K562 (cell line): ENCODE measurements around the gene SMPDL3B. TPM values are rescaled to one million over a fixed set of nuclear protein-coding genes. Genes with fewer than 3 reads are reported as not detected.

Source experiments
- ARHGAP35 ChIP-seq: fragments of 450-650 bp; IDR thresholded peaks from 2 replicates; pipeline ENCODE4 v1.6.1; 2018; ENCODE audit not compliant: partially characterized antibody
- CBFA2T3 ChIP-seq: fragments of 450-650 bp; IDR thresholded peaks from 2 replicates; pipeline ENCODE4 v1.6.1; 2017
- CHD1 ChIP-seq: fragments of 200-600 bp; sonication (generic); IDR thresholded peaks from one replicate; pipeline ENCODE4 v1.6.1; 2012; ENCODE audit warnings: mild to moderate bottlenecking, moderate library complexity, low read length, inconsistent platforms
- CREM ChIP-seq: IDR thresholded peaks from 2 replicates; pipeline ENCODE4 v1.6.1; 2014; ENCODE audit warnings: antibody characterized with exemption, low read depth
- EP300 ChIP-seq: IDR thresholded peaks from 2 replicates; pipeline ENCODE4 v1.6.1; 2012; ENCODE audit warnings: low read length, improper control_type of control experiment
- GATAD2B ChIP-seq: fragments of 450-650 bp; IDR thresholded peaks from 2 replicates; pipeline ENCODE4 v1.6.1; 2017; ENCODE audit warnings: mild to moderate bottlenecking, borderline replicate concordance
- KLF16 ChIP-seq: IDR thresholded peaks from 2 replicates; pipeline ENCODE4 v1.6.1; 2016; ENCODE audit warnings: antibody characterized with exemption
- MEIS2 ChIP-seq: fragments of 450-650 bp; IDR thresholded peaks from 2 replicates; pipeline ENCODE4 v1.6.1; 2014; ENCODE audit warnings: mild to moderate bottlenecking; ENCODE audit not compliant: partially characterized antibody
- NCOA2 ChIP-seq, 2 experiments: fragments of 450-650 bp; IDR thresholded peaks; 2 replicates each; pipeline ENCODE4 v1.6.1; 2018; ENCODE audit warnings: mild to moderate bottlenecking in 2 of 2, moderate library complexity in 1 of 2; ENCODE audit not compliant: partially characterized antibody in 2 of 2
- NFRKB ChIP-seq: fragments of 450-650 bp; IDR thresholded peaks from 2 replicates; pipeline ENCODE4 v1.6.1; 2016; ENCODE audit warnings: low read depth
- SMC3 ChIP-seq: conservative IDR thresholded peaks from 2 replicates; pipeline ENCODE4 v1.6.1; 2011; ENCODE audit warnings: low read depth, low read length, improper control_type of control experiment; ENCODE audit not compliant: insufficient read depth
- TEAD4 ChIP-seq, 2 experiments: sonication (generic) in 1 of 2; formaldehyde crosslinking in 1 of 2; IDR thresholded peaks; 2 replicates each; pipeline versions ENCODE4 v1.6.1 to v1.8.0; 2012 to 2022; ENCODE audit warnings: borderline replicate concordance in 1 of 2, inconsistent platforms in 1 of 2, low read length in 1 of 2, mild to moderate bottlenecking in 1 of 2, missing genetic modification reagents in 1 of 2
- ZNF121 ChIP-seq: sonication (generic); formaldehyde crosslinking; conservative IDR thresholded peaks from 2 replicates; pipeline ENCODE4 v1.8.0; 2022; ENCODE audit warnings: missing genetic modification reagents
- ZNF354B ChIP-seq: fragments of 250-450 bp; sonication (Bioruptor Pico); IDR thresholded peaks from 2 replicates; pipeline ENCODE4 v1.4.0; 2020
- polyA plus RNA-seq, 8 experiments: library from polyadenylated mRNA; depleted of rRNA in 4 of 8; stranded (reverse) in 5 of 8; unstranded in 3 of 8; fragments of >200 nt; fragmentation: Nextera tagmentation in 2 of 8; fragmentation: Illumina TruSeq in 1 of 8; extraction: Ambion mirVana in 2 of 8; extraction: Trizol in 1 of 8; gene quantifications; 2 replicates each; pipeline versions ENCODE4 v1.2.1 to v1.2.3, GENCODE V29; 2011 to 2014; ENCODE audit warnings: inconsistent platforms in 1 of 8, missing spikeins in 1 of 8
- total RNA-seq, 7 experiments: library from RNA; depleted of rRNA in 6 of 7; stranded (reverse); fragments of >200 nt in 6 of 7; fragmentation: Illumina TruSeq in 2 of 7; extraction: Trizol in 2 of 7; gene quantifications; 2 replicates each; pipeline versions ENCODE4 v1.2.1 to v1.2.3, GENCODE V29; 2011 to 2021; ENCODE audit warnings: low replicate concordance in 1 of 7
- TF ChIP-seq, protein P1 (sequence below), 2 experiments: fragments of 450-650 bp in 1 of 2; sonication (generic) in 1 of 2; formaldehyde crosslinking in 1 of 2; IDR thresholded peaks in 1 of 2; conservative IDR thresholded peaks in 1 of 2; 2 replicates each; pipeline versions ENCODE4 v1.6.1 to v1.8.1; 2016 to 2023; ENCODE audit warnings: mild to moderate bottlenecking in 2 of 2, moderate library complexity in 2 of 2, inconsistent platforms in 1 of 2, missing genetic modification reagents in 1 of 2
- TF ChIP-seq, protein P2 (sequence below), 2 experiments: fragments of 450-650 bp; IDR thresholded peaks; 2 replicates each; pipeline ENCODE4 v1.6.1; 2018; ENCODE audit warnings: mild to moderate bottlenecking in 2 of 2, low read depth in 1 of 2; ENCODE audit not compliant: partially characterized antibody in 2 of 2
- TF ChIP-seq, protein P3 (sequence below): sonication (generic); formaldehyde crosslinking; IDR thresholded peaks from 2 replicates; pipeline ENCODE4 v1.8.0; 2022; ENCODE audit warnings: mild to moderate bottlenecking, low read depth, missing genetic modification reagents

The SMPDL3B gene
- total and polyA plus RNA-seq, 9 of the 15 experiments (the other 6 are each of a cell fraction or from before 2014, with no cell fraction given): 0.07 to 1.2 (median 0.73) TPM

DNA sequence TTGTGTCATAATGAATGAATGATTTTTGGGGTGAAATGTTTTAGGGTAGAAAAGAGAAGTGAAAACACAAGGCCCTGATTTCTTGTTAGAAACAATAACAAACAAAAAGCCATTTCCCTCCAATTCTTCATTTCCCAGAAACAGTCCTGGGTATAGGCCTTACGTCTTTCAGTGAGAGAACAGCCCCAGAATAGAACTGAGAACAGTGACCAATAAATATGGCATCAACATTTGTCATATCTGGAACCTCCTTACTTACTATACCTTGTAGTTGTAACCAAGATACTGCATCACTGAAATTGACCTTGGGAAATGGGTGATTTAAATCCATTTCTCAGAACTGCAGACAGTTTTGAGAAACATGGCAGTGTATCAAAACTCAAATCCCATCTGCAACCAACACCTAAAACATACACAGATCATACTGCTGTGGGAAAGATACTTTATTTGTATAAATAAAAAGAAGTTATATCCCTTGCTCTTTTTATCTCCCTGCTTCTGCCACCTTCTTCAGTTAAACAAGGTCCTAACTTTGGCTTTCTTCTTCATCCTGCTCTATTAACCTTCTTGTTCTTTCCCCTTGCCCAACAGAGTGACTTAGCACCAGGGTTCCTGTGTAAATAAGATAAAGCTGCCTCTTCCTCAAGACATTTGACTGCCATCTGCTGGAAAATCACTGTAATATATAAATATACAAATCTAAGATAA is 44.5 kb downstream of the SMPDL3B start (continued):
- TF ChIP-seq CREM (0 out of 2 replicates have a peak, but pooled peaks have one; percentile 35), CHD1 (no peak), EP300 (peak; percentile 95), TEAD4 (IDR thresholded peaks at IDR 0.05; ENCODE audit: low read length) (peak; percentile 96), TEAD4 (CRISPR knock-in tag; IDR thresholded peaks at IDR 0.05; ENCODE audit: borderline replicate concordance) (no peak), GATAD2B (peak; percentile 80), SMC3 (peak; percentile 82), NFRKB (no peak; the same call in 1 of the 2 replicates), ARHGAP35 (no peak), CBFA2T3 (peak; percentile 95), ZNF354B (no peak), ZNF121 (no peak), NCOA2 (IDR thresholded peaks at IDR 0.05; ENCODE audit: partially characterized antibody in 2 of 2) (peak; percentile 51 to 58), KLF16 (peak; percentile 81; the same call in 1 of the 2 replicates), MEIS2 (peak; percentile 67)
- TF ChIP-seq, protein P1, sequence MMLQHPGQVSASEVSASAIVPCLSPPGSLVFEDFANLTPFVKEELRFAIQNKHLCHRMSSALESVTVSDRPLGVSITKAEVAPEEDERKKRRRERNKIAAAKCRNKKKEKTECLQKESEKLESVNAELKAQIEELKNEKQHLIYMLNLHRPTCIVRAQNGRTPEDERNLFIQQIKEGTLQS (IDR thresholded peaks at IDR 0.05): peak; percentile 59; the same call in 1 of the 2 replicates
- TF ChIP-seq, protein P1 (CRISPR knock-in tag; conservative IDR thresholded peaks at IDR 0.05): 0 out of 2 replicates have a peak, but pooled peaks have one; percentile 44
- TF ChIP-seq, protein P2, sequence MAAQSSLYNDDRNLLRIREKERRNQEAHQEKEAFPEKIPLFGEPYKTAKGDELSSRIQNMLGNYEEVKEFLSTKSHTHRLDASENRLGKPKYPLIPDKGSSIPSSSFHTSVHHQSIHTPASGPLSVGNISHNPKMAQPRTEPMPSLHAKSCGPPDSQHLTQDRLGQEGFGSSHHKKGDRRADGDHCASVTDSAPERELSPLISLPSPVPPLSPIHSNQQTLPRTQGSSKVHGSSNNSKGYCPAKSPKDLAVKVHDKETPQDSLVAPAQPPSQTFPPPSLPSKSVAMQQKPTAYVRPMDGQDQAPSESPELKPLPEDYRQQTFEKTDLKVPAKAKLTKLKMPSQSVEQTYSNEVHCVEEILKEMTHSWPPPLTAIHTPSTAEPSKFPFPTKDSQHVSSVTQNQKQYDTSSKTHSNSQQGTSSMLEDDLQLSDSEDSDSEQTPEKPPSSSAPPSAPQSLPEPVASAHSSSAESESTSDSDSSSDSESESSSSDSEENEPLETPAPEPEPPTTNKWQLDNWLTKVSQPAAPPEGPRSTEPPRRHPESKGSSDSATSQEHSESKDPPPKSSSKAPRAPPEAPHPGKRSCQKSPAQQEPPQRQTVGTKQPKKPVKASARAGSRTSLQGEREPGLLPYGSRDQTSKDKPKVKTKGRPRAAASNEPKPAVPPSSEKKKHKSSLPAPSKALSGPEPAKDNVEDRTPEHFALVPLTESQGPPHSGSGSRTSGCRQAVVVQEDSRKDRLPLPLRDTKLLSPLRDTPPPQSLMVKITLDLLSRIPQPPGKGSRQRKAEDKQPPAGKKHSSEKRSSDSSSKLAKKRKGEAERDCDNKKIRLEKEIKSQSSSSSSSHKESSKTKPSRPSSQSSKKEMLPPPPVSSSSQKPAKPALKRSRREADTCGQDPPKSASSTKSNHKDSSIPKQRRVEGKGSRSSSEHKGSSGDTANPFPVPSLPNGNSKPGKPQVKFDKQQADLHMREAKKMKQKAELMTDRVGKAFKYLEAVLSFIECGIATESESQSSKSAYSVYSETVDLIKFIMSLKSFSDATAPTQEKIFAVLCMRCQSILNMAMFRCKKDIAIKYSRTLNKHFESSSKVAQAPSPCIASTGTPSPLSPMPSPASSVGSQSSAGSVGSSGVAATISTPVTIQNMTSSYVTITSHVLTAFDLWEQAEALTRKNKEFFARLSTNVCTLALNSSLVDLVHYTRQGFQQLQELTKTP (IDR thresholded peaks at IDR 0.05; ENCODE audit: low read depth in 1 of 2, partially characterized antibody in 2 of 2): peak; percentile 49 to 91
- TF ChIP-seq, protein P3, sequence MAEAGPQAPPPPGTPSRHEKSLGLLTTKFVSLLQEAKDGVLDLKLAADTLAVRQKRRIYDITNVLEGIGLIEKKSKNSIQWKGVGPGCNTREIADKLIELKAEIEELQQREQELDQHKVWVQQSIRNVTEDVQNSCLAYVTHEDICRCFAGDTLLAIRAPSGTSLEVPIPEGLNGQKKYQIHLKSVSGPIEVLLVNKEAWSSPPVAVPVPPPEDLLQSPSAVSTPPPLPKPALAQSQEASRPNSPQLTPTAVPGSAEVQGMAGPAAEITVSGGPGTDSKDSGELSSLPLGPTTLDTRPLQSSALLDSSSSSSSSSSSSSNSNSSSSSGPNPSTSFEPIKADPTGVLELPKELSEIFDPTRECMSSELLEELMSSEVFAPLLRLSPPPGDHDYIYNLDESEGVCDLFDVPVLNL (CRISPR knock-in tag): no peak
